Neutrophil (primary cell): ENCODE data around the gene C11orf21.
"Not testable (repeated sequence)": the region's sequence is repeated elsewhere in the genome, so short reads cannot be mapped to it uniquely, and the experiment has no call there.

Source experiments
- H3K27ac ChIP-seq: fragments of 200-600 bp; sonication (generic); 2 replicates; pipeline ENCODE4 v1.5.1; 2016; ENCODE audit warnings: mild to moderate bottlenecking, moderate library complexity
- H3K27me3 ChIP-seq: fragments of 200-600 bp; sonication (generic); 2 replicates; pipeline ENCODE4 v1.6.0; 2016; ENCODE audit warnings: mild to moderate bottlenecking
- H3K36me3 ChIP-seq: fragments of 200-600 bp; sonication (generic); 2 replicates; pipeline ENCODE4 v1.5.1; 2017
- H3K4me1 ChIP-seq, 2 experiments: fragments of 200-600 bp in 1 of 2; sonication (generic) in 1 of 2; 1 replicate in 1 of 2; 2 replicates in 1 of 2; pipeline versions ENCODE4 v1.5.1 to v1.6.1; 2013 to 2016; ENCODE audit warnings: low read depth in 1 of 2, low read length in 1 of 2, mild to moderate bottlenecking in 1 of 2, moderate library complexity in 1 of 2; ENCODE audit not compliant: control insufficient read depth in 1 of 2, insufficient read depth in 1 of 2
- H3K4me3 ChIP-seq, 2 experiments: fragments of 200-600 bp in 1 of 2; sonication (generic) in 1 of 2; 1 replicate in 1 of 2; 2 replicates in 1 of 2; pipeline ENCODE4 v1.5.1; 2013 to 2016; ENCODE audit warnings: low read depth in 1 of 2, low read length in 1 of 2, mild to moderate bottlenecking in 1 of 2, moderate library complexity in 1 of 2
- H3K9me3 ChIP-seq: fragments of 200-600 bp; sonication (generic); 2 replicates; pipeline ENCODE4 v1.5.1; 2016
- TF ChIP-seq, protein P1 (sequence below): fragments of 200-600 bp; sonication (generic); IDR thresholded peaks from 2 replicates; pipeline ENCODE4 v1.5.1; 2016; ENCODE audit warnings: antibody characterized with exemption

Gene C11orf21

DNA sequence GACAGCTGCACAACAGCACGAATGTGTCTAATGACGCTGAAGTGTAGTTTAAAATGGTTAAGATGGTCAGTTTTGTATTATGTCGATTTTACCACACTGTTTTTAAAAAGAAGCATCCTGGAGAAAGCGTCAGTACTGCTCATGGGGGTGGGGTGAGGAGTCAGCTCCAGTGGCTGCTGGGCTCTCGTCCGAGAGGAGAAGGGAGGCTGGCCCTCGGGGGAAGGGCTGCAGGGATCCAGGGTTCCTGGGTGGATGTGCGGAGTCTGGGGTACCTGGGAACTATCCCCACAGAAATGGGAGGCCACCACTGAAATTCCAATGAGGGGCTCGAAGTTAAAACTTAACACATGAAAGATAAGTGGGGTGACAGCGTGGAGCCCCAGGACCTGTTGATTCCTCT lies 11.9 kb downstream of the C11orf21 start:
- Histone ChIP-seq H3K4me1 (peaks cover 7 to 16% of the 10 kb centered on the region in 2 experiments), H3K36me3 (no peaks in the 10 kb centered on the region), H3K4me3 (no peak overlapping the region), H3K27me3 (peaks cover 16% of the 10 kb centered on the region), H3K27ac (no peak overlapping the region), H3K9me3 (no peaks in the 10 kb centered on the region)
- TF ChIP-seq, protein P1, sequence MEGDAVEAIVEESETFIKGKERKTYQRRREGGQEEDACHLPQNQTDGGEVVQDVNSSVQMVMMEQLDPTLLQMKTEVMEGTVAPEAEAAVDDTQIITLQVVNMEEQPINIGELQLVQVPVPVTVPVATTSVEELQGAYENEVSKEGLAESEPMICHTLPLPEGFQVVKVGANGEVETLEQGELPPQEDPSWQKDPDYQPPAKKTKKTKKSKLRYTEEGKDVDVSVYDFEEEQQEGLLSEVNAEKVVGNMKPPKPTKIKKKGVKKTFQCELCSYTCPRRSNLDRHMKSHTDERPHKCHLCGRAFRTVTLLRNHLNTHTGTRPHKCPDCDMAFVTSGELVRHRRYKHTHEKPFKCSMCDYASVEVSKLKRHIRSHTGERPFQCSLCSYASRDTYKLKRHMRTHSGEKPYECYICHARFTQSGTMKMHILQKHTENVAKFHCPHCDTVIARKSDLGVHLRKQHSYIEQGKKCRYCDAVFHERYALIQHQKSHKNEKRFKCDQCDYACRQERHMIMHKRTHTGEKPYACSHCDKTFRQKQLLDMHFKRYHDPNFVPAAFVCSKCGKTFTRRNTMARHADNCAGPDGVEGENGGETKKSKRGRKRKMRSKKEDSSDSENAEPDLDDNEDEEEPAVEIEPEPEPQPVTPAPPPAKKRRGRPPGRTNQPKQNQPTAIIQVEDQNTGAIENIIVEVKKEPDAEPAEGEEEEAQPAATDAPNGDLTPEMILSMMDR: no peak

DNA sequence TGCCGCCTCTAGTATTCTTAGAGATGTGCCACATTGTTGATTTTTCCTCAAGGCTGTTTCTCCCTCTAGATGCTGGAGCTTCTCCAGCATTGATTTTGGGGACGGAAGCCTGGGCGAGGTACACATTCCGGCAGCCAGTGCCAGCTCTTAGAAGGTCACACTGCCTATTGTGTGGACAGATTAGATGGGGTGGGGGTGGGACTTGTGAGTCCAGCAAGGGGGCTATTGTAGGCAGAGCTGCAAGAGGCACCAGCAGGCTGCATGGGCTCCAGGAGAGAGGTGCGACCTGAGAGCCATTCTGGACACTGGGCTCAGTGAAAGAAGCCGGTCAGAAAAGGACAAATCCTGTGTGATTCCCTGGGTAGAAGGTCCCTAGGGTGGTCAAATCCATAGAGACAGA lies 12.4 kb downstream of the C11orf21 start:
- H3K27ac ChIP-seq: no peak overlapping the region
- H3K27me3 ChIP-seq: peaks cover 18% of the 10 kb centered on the region
- peaks cover 7 to 16% of the 10 kb centered on the region in 2 experiments for H3K4me1 ChIP-seq
- TF ChIP-seq, protein P1: no peak
- H3K36me3 ChIP-seq: no peaks in the 10 kb centered on the region
- no peak overlapping the region for H3K4me3 ChIP-seq
- H3K9me3 ChIP-seq: no peaks in the 10 kb centered on the region

- peaks cover 14% of the 10 kb centered on the region for H3K27me3 ChIP-seq
- H3K36me3 ChIP-seq: no peaks in the 10 kb centered on the region
- TF ChIP-seq, protein P1: no peak
Measured at GRCh38 chr11:2287091-2287490, 14.6 kb downstream of the C11orf21 start.

DNA sequence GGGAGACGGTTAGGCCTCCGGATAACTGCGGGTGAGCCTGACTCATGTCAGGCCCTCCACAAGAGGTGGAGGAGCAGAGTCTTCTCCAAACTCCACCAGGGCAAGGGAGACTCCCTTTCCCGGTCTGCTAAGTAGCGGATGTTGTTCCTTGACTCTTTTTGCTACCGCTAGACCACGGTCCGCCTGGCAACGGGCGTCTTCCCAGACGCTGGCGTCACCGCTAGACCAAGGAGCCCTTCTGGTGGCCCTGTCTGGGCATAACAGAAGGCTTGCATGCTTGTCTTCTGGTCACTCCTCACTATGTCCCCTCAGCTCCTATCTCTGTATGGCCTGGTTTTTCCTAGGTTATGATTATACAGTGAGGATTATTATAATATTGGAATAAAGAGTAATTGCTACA lies 15.4 kb downstream of the C11orf21 start:
- H3K4me1 ChIP-seq, H3K27ac ChIP-seq, H3K4me3 ChIP-seq, H3K9me3 ChIP-seq, H3K36me3 ChIP-seq: not testable (repeated sequence)
- H3K27me3 ChIP-seq: peaks cover 21% of the 10 kb centered on the region

More at GRCh38 chr11:2287091-2287490, 14.6 kb downstream of the C11orf21 start:
- Histone ChIP-seq H3K27ac (peak overlapping the region; percentile 38), H3K4me1 (peaks cover 6 to 7% of the 10 kb centered on the region in 2 experiments), H3K9me3 (no peaks in the 10 kb centered on the region), H3K4me3 (no peak overlapping the region)

- TF ChIP-seq, protein P1: no peak
- Histone ChIP-seq H3K36me3 (no peaks in the 10 kb centered on the region), H3K27me3 (peaks cover 27% of the 10 kb centered on the region)
Measured at GRCh38 chr11:2280208-2280607, 21.5 kb downstream of the C11orf21 start.

GRCh38 chr11:2277933-2278523 lies 23.7 kb downstream of the C11orf21 start:
- TF ChIP-seq, protein P1: no peak
- H3K27me3 ChIP-seq: peaks cover 36% of the 10 kb centered on the region
- no peak overlapping the region for H3K27ac ChIP-seq
- no peaks in the 10 kb centered on the region for H3K4me1 ChIP-seq
- peaks cover 4% of the 10 kb centered on the region for H3K9me3 ChIP-seq
- no peaks in the 10 kb centered on the region for H3K36me3 ChIP-seq
- H3K4me3 ChIP-seq: no peak overlapping the region

More at GRCh38 chr11:2280208-2280607, 21.5 kb downstream of the C11orf21 start:
- no peak overlapping the region for H3K27ac ChIP-seq
- H3K4me3 ChIP-seq: no peak overlapping the region
- H3K9me3 ChIP-seq: peaks cover 4% of the 10 kb centered on the region
- no peaks in the 10 kb centered on the region for H3K4me1 ChIP-seq
